Thoracic aorta endothelial cell (primary cell): ENCODE data around the gene IVNS1ABP. TPM values are rescaled to one million over a fixed set of nuclear protein-coding genes. Genes with fewer than 3 reads are reported as not detected.

Experiments used
- small RNA-seq: library from RNA; depleted of rRNA; stranded (forward); fragments of <200 nt; gene quantifications from one replicate; pipeline ENCODE3, GENCODE V24; 2012
- total RNA-seq: library from RNA; depleted of rRNA; stranded (reverse); fragments of >200 nt; gene quantifications from 2 replicates; pipeline ENCODE4 v1.2.3, GENCODE V29; 2012

The IVNS1ABP gene
- 120 and 125 TPM in 2 replicates for total RNA-seq

GRCh38 chr1:185317034-185317885 lies at the start of gene IVNS1ABP:
Gene IVNS1ABP (minus strand): TSS chr1:185317243. CDS start chr1:185309493, 7,750 bp downstream.

Small RNA genes lying within 50 kb of the gene (small RNA-seq; reads per million reads assigned to genes)
- gene RF00019: not detected

Other genes with a start within 250 kb of the IVNS1ABP start
- 19.9 and 29.6 TPM in 2 replicates for gene TRMT1L, start 160.3 kb downstream of the IVNS1ABP start, total RNA-seq
- 5.6 and 7.2 TPM in 2 replicates for gene SWT1, start 160.1 kb downstream of the IVNS1ABP start, total RNA-seq